ENCODE measurements around the gene DNALI1. TPM values are rescaled to one million over a fixed set of nuclear protein-coding genes. Genes with fewer than 3 reads are reported as not detected.
"Not testable (repeated sequence)": the region's sequence is repeated elsewhere in the genome, so short reads cannot be mapped to it uniquely, and the experiment has no call there.

Gene DNALI1
- total and polyA plus RNA-seq, 2 donors from 2014 or later: 34.8 to 46.4 TPM

DNA sequence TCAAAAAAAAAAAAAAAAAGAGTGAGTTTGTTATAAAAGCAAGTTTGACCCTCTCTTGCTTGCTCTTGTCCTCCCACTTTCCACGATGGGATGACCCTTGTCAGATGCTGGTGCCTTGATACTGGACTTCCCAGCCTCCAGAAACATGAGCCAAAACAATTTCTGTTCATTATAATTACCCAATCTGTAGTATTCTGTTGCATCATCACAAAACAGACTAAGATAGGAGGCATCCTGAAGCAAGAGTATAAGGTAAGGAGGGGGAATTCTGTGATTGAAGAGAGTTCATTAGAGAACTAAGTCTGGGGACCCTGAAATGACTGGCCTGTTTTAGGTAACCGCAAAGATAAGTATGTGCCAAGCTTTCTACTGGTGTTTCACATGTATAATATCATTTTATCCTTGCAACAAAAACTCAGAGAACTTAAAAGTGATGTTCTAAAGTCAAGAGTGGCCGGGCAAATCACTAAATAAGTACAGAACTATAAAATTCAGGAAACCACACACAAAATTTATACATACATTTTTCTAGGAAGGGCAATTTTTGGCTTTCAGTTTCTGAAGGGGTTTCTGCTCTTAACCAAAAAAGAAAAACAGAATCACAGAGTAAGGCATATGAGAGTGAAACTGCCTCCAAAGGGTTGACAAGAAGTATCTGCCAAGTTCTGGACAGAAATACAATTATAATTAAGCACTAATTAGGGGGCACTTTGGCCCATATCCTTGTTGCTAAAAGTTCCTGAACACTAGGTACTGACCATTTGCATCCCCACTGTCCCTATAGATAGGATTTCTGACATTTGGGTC is 14.0 kb downstream of the DNALI1 start:
- Histone ChIP-seq H3K4me1 (ENCODE audit: control insufficient read depth in 2 of 3, insufficient read depth in 2 of 3, low read depth in 1 of 3, low read length in 3 of 3) (no peaks in the 10 kb centered on the region), H3K9me3 (ENCODE audit: control insufficient read depth in 2 of 3, insufficient read depth in 1 of 3, low read length in 3 of 3) (no peaks in the 10 kb centered on the region), H3K4me3 (ENCODE audit: low read length in 3 of 3) (no peak overlapping the region), H3K9ac (ENCODE audit: low read length in 3 of 3) (no peak overlapping the region), H3K27ac (ENCODE audit: low read depth in 2 of 2, low read length in 2 of 2) (no peak overlapping the region), H3K36me3 (ENCODE audit: control insufficient read depth in 2 of 3, insufficient read depth in 3 of 3, low read length in 3 of 3) (peaks cover 17 to 69% (median 64%) of the 10 kb centered on the region in 3 donors), H3K27me3 (ENCODE audit: control insufficient read depth, insufficient read depth, low read length) (no peaks in the 10 kb centered on the region)
- intact Hi-C loops (cut with DNase I): no loop called here
- TF ChIP-seq, protein P1, sequence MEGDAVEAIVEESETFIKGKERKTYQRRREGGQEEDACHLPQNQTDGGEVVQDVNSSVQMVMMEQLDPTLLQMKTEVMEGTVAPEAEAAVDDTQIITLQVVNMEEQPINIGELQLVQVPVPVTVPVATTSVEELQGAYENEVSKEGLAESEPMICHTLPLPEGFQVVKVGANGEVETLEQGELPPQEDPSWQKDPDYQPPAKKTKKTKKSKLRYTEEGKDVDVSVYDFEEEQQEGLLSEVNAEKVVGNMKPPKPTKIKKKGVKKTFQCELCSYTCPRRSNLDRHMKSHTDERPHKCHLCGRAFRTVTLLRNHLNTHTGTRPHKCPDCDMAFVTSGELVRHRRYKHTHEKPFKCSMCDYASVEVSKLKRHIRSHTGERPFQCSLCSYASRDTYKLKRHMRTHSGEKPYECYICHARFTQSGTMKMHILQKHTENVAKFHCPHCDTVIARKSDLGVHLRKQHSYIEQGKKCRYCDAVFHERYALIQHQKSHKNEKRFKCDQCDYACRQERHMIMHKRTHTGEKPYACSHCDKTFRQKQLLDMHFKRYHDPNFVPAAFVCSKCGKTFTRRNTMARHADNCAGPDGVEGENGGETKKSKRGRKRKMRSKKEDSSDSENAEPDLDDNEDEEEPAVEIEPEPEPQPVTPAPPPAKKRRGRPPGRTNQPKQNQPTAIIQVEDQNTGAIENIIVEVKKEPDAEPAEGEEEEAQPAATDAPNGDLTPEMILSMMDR (IDR thresholded peaks at IDR 0.05; ENCODE audit: borderline replicate concordance, extremely low read depth, insufficient read depth): no peak
- DNase-seq: no peak
- no peak for FAIRE-seq

DNA sequence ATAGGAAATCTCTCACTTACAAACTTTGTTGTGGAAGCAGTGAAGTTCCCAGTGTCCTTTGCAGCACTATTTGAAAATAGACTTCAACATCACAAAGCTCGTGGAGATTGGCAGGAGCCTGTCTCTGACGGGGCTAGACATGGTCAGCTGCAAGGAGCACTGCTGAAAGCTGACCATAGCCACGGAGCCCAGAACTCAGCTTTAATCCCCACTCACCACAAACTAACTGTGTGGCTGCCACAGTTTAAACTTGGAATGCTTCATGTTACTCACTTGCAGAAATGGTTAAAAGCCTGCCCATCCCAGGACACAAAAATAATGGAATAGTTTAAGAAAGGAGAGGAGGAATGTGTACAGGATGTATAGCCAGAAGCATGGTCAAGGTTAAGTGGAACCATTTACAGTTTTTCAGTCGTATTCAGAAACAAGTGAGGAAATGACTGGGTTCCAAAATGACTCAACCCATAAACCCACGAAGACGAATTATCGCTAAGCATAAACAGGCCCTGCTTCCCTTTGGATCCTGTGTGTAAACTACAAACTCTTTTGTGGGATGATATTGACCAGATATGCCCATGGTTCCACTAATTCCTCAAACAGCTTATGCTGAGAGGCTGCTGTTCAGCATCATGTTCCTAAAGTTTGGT is 18.2 kb downstream of the DNALI1 start:
- H3K4me1 ChIP-seq (ENCODE audit: control insufficient read depth in 2 of 3, insufficient read depth in 2 of 3, low read depth in 1 of 3, low read length in 3 of 3): no peaks in the 10 kb centered on the region
- no peak overlapping the region for H3K9ac ChIP-seq (ENCODE audit: low read length in 3 of 3)
- H3K36me3 ChIP-seq (ENCODE audit: control insufficient read depth in 2 of 3, insufficient read depth in 3 of 3, low read length in 3 of 3): peaks cover 15 to 50% (median 47%) of the 10 kb centered on the region in 3 donors
- DNase-seq (no peak), FAIRE-seq (no peak)
- no peaks in the 10 kb centered on the region for H3K27me3 ChIP-seq (ENCODE audit: control insufficient read depth, insufficient read depth, low read length)
- no peaks in the 10 kb centered on the region for H3K9me3 ChIP-seq (ENCODE audit: control insufficient read depth in 2 of 3, insufficient read depth in 1 of 3, low read length in 3 of 3)
- intact Hi-C loops (cut with DNase I): no loop called here
- H3K27ac ChIP-seq (ENCODE audit: low read depth in 2 of 2, low read length in 2 of 2): no peak overlapping the region
- no peak overlapping the region for H3K4me3 ChIP-seq (ENCODE audit: low read length in 3 of 3)
- TF ChIP-seq, protein P1 (IDR thresholded peaks at IDR 0.05; ENCODE audit: borderline replicate concordance, extremely low read depth, insufficient read depth): no peak

DNA sequence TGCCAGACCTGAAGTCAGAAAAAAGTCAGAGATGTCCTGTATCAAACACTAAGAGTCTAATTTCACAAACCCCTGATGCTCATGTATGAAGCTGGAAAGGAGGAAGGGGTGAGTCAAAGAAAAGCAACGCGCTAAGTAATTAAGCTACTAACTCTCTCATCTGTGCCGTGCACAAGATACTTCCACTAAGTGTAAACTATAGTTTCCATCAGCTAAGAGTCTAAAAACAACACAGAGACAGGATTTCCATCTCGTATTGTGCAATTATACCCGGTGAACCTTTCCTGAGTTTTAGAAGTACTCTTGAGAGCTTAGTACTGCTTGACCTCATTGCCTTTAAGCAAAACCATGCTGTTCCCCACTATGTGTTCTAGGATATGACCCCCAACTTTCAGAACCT is 19.0 kb downstream of the DNALI1 start:
- intact Hi-C loops (cut with DNase I): no loop called here
- Histone ChIP-seq H3K36me3 (ENCODE audit: control insufficient read depth in 2 of 3, insufficient read depth in 3 of 3, low read length in 3 of 3) (peaks cover 15 to 52% (median 47%) of the 10 kb centered on the region in 3 donors), H3K9me3 (ENCODE audit: control insufficient read depth in 2 of 3, insufficient read depth in 1 of 3, low read length in 3 of 3) (no peaks in the 10 kb centered on the region), H3K9ac (ENCODE audit: low read length in 3 of 3) (no peak overlapping the region), H3K4me1 (ENCODE audit: control insufficient read depth in 2 of 3, insufficient read depth in 2 of 3, low read depth in 1 of 3, low read length in 3 of 3) (no peaks in the 10 kb centered on the region), H3K27ac (ENCODE audit: low read depth in 2 of 2, low read length in 2 of 2) (no peak overlapping the region), H3K27me3 (ENCODE audit: control insufficient read depth, insufficient read depth, low read length) (no peaks in the 10 kb centered on the region), H3K4me3 (ENCODE audit: low read length in 3 of 3) (no peak overlapping the region)
- TF ChIP-seq, protein P1 (IDR thresholded peaks at IDR 0.05; ENCODE audit: borderline replicate concordance, extremely low read depth, insufficient read depth): no peak
- DNase-seq: no peak
- no peak for FAIRE-seq

DNA sequence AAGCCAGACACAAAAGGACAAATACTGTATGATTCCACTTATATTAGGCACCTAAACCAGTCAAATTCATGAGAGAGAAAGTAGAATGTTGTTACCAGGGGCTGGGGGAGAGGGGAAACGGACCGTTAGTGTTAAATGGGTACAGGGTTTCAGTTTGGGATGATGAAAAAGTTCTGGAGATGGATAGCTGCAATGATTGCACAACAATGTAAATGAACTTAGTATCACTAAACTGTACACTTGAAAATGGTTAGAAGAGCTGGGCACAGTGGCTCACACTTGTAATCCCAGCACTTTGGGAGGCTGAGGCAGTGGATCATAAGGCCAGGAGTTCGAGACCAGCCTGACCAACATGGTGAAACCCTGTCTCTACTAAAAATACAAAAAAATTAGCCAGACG is 27.8 kb downstream of the DNALI1 start:
- H3K9ac ChIP-seq (ENCODE audit: low read length in 3 of 3); FAIRE-seq: not testable (repeated sequence)

More for the DNA sequence above, 27.8 kb downstream of the DNALI1 start:
- H3K4me3 ChIP-seq (ENCODE audit: low read length in 3 of 3); DNase-seq; H3K4me1 ChIP-seq (ENCODE audit: control insufficient read depth in 2 of 3, insufficient read depth in 2 of 3, low read depth in 1 of 3, low read length in 3 of 3); H3K27ac ChIP-seq (ENCODE audit: low read depth in 2 of 2, low read length in 2 of 2); H3K27me3 ChIP-seq (ENCODE audit: control insufficient read depth, insufficient read depth, low read length); H3K9me3 ChIP-seq (ENCODE audit: control insufficient read depth in 2 of 3, insufficient read depth in 1 of 3, low read length in 3 of 3); intact Hi-C loops (cut with DNase I): not testable (repeated sequence)
- peaks cover 5 to 39% (median 29%) of the 10 kb centered on the region in 3 donors for H3K36me3 ChIP-seq (ENCODE audit: control insufficient read depth in 2 of 3, insufficient read depth in 3 of 3, low read length in 3 of 3)
